Measurements from ENCODE around the gene MRPS9.
A peak's percentile ranks its signal among the peaks of the same experiment; 100 is the strongest.

Gene MRPS9

DNA sequence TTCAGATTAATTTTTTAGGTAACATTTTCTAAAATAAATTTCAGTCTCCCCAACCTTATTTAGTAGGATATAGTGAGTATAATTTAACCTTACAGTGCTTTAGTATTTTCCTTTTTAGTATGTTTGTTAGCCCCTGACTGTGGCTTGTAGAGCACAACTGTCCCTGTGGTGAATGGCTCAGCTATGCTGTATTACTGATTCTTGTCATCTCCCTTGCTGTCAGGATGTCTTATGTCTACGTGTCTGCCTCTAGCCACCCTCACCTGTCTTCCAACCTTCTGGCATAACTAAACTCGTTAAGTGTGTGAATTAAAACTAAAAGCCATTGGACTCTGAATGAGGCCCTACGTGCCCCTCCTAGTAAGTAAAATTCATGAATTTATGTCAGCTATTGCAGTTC is 18.4 kb downstream of the MRPS9 start:
- H3K4me3 ChIP-seq (ENCODE audit: low read depth, low read length), result no peak overlapping the region
- peak overlapping the region; percentile 32; the same call in 1 of the 2 replicates for H3K27ac ChIP-seq (ENCODE audit: low read depth, low read length)
- H3K4me1 ChIP-seq (ENCODE audit: control insufficient read depth, insufficient read depth, low read length), result no peaks in the 10 kb centered on the region
- no peaks in the 10 kb centered on the region; the same call in 1 of the 2 replicates for H3K9me3 ChIP-seq (ENCODE audit: control insufficient read depth, insufficient read depth, low read depth, low read length)
- no peak overlapping the region for H3K9ac ChIP-seq (ENCODE audit: low read length)
- H3K27me3 ChIP-seq (ENCODE audit: control insufficient read depth, insufficient read depth, low read length), result no peaks in the 10 kb centered on the region
- H3K36me3 ChIP-seq (ENCODE audit: control insufficient read depth, insufficient read depth, low read length), result peaks cover 13% of the 10 kb centered on the region

GRCh38 chr2:105057005-105057404 is 19.1 kb downstream of the MRPS9 start:
- Histone ChIP-seq H3K27me3 (ENCODE audit: control insufficient read depth, insufficient read depth, low read length) (no peaks in the 10 kb centered on the region), H3K4me3 (ENCODE audit: low read depth, low read length) (no peak overlapping the region), H3K27ac (ENCODE audit: low read depth, low read length) (no peak overlapping the region), H3K9ac (ENCODE audit: low read length) (no peak overlapping the region), H3K4me1 (ENCODE audit: control insufficient read depth, insufficient read depth, low read length) (no peaks in the 10 kb centered on the region), H3K9me3 (ENCODE audit: control insufficient read depth, insufficient read depth, low read depth, low read length) (no peaks in the 10 kb centered on the region), H3K36me3 (ENCODE audit: control insufficient read depth, insufficient read depth, low read length) (peaks cover 9% of the 10 kb centered on the region)

DNA sequence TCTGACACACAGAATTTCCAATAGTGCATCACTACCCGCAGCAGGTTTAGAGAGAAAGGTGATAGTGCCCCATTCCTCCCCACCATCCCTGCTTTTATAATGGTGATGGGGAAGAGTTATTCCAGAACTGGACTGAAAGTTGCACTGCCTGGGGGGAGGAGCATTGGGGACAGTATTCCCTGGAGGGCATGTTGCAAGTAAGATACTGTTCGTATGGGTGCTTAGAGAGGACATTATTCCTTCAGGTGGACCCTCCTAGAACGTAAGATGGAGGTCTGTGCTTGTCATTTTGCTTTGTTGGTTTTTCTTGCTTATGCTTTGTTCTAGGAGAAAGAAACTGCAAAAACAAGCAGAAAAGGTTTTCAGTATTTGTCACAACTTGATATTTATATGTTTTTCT is 23.7 kb downstream of the MRPS9 start:
- no peak overlapping the region for H3K9ac ChIP-seq (ENCODE audit: low read length)
- H3K27me3 ChIP-seq (ENCODE audit: control insufficient read depth, insufficient read depth, low read length), result no peaks in the 10 kb centered on the region
- no peaks in the 10 kb centered on the region for H3K9me3 ChIP-seq (ENCODE audit: control insufficient read depth, insufficient read depth, low read depth, low read length)
- no peak overlapping the region for H3K27ac ChIP-seq (ENCODE audit: low read depth, low read length)
- peaks cover 5% of the 10 kb centered on the region; the same call in 1 of the 2 replicates for H3K36me3 ChIP-seq (ENCODE audit: control insufficient read depth, insufficient read depth, low read length)
- peaks cover 16% of the 10 kb centered on the region for H3K4me1 ChIP-seq (ENCODE audit: control insufficient read depth, insufficient read depth, low read length)
- H3K4me3 ChIP-seq (ENCODE audit: low read depth, low read length), result no peak overlapping the region

DNA sequence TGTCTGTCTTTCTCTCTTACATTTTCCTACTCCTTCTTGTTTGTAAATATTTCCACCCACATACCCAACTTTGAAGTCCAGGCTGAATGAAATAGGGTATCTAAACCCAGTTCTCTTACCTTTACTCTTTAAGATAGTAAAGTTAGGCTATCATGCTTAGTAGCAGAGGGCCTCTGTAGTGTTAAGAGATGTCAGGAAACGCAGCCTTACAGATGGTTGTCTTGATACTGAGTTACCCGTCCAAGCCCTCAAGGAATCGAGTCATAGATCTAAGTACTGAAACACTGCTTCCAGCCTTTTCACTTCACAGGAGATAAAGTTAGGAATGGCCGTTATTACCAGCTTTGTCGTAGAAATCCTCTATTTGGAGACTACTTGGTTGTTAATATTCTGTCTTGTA is 24.3 kb downstream of the MRPS9 start:
- Histone ChIP-seq H3K4me1 (ENCODE audit: control insufficient read depth, insufficient read depth, low read length) (peaks cover 16% of the 10 kb centered on the region), H3K27me3 (ENCODE audit: control insufficient read depth, insufficient read depth, low read length) (no peaks in the 10 kb centered on the region), H3K9me3 (ENCODE audit: control insufficient read depth, insufficient read depth, low read depth, low read length) (no peaks in the 10 kb centered on the region), H3K36me3 (ENCODE audit: control insufficient read depth, insufficient read depth, low read length) (peaks cover 5% of the 10 kb centered on the region; the same call in 1 of the 2 replicates), H3K9ac (ENCODE audit: low read length) (no peak overlapping the region), H3K4me3 (ENCODE audit: low read depth, low read length) (no peak overlapping the region), H3K27ac (ENCODE audit: low read depth, low read length) (no peak overlapping the region)

DNA sequence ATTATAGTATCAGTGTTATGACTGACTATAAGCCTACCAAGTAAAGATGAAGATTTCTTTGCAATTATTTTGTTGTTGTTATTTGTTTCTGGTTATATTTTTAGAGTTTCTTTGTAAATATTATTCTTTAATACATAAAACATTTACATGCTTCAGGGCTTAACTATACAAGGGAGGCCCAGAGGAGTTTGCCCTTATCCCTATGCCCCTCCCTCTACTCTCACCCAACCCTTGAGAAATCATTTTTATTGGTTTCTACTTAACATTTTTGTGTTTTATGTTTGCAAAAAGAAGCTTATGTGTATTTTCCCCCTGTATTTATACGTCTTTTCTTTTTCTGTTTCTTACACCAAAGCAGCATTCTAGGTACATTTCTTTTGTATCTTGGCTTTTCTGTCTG is 30.5 kb downstream of the MRPS9 start:
- H3K9ac ChIP-seq (ENCODE audit: low read length), result no peak overlapping the region
- peaks cover 29% of the 10 kb centered on the region for H3K4me1 ChIP-seq (ENCODE audit: control insufficient read depth, insufficient read depth, low read length)
- H3K27me3 ChIP-seq (ENCODE audit: control insufficient read depth, insufficient read depth, low read length), result no peaks in the 10 kb centered on the region
- H3K36me3 ChIP-seq (ENCODE audit: control insufficient read depth, insufficient read depth, low read length), result no peaks in the 10 kb centered on the region
- no peaks in the 10 kb centered on the region for H3K9me3 ChIP-seq (ENCODE audit: control insufficient read depth, insufficient read depth, low read depth, low read length)
- H3K4me3 ChIP-seq (ENCODE audit: low read depth, low read length), result no peak overlapping the region
- no peak overlapping the region for H3K27ac ChIP-seq (ENCODE audit: low read depth, low read length)

GRCh38 chr2:105068875-105069274 is 31.0 kb downstream of the MRPS9 start:
- H3K9me3 ChIP-seq (ENCODE audit: control insufficient read depth, insufficient read depth, low read depth, low read length), result no peaks in the 10 kb centered on the region
- H3K27ac ChIP-seq (ENCODE audit: low read depth, low read length), result no peak overlapping the region
- H3K27me3 ChIP-seq (ENCODE audit: control insufficient read depth, insufficient read depth, low read length), result no peaks in the 10 kb centered on the region
- no peak overlapping the region for H3K4me3 ChIP-seq (ENCODE audit: low read depth, low read length)
- no peaks in the 10 kb centered on the region for H3K36me3 ChIP-seq (ENCODE audit: control insufficient read depth, insufficient read depth, low read length)
- no peak overlapping the region for H3K9ac ChIP-seq (ENCODE audit: low read length)
- H3K4me1 ChIP-seq (ENCODE audit: control insufficient read depth, insufficient read depth, low read length), result peaks cover 34% of the 10 kb centered on the region

DNA sequence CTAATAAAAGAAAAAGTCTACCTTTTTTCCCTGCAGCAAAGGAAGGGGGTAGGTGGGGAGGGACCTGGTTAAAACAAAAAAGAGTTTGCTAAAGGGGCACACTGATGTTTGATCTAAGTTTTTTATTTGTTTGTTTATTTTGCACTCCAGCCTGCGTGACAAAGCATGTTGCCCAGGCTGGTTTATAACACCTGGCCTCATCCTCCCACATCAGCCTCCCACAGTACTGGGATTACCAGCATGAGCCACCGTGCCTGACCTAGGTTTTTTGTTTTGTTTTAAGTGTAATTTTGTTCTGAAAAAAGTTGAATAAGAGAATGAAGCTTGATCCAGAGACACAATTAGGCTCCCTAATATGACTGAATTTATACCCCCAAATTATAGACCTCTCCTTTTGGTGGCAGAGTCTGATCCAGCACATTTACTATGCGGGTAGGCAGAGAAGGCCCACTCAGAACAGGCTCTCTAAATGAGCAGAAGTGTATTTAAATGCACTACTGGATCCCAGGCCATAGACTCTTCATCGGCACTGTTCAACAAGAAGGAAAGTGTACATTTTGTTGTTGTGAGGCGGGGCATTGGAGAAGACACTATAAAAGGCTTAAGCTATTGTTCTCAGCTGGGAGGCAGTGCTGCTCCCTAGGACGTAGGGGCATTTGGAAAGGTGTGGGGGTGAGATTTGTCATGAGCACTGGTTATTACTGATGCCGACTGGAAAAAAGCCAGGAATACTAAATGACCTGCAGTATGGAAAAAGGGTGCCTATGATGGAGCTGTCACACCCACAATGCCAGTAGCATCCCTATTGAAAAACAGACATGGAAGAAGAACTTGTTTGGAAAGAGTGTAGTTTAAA is 32.4 kb downstream of the MRPS9 start:
- no peaks in the 10 kb centered on the region; the same call in 1 of the 2 replicates for H3K36me3 ChIP-seq (ENCODE audit: control insufficient read depth, insufficient read depth, low read length)
- no peak overlapping the region for H3K27ac ChIP-seq (ENCODE audit: low read depth, low read length)
- H3K9me3 ChIP-seq (ENCODE audit: control insufficient read depth, insufficient read depth, low read depth, low read length), result no peaks in the 10 kb centered on the region
- H3K9ac ChIP-seq (ENCODE audit: low read length), result no peak overlapping the region
- H3K4me1 ChIP-seq (ENCODE audit: control insufficient read depth, insufficient read depth, low read length), result peaks cover 30% of the 10 kb centered on the region
- no peak overlapping the region for H3K4me3 ChIP-seq (ENCODE audit: low read depth, low read length)
- H3K27me3 ChIP-seq (ENCODE audit: control insufficient read depth, insufficient read depth, low read length), result no peaks in the 10 kb centered on the region

DNA sequence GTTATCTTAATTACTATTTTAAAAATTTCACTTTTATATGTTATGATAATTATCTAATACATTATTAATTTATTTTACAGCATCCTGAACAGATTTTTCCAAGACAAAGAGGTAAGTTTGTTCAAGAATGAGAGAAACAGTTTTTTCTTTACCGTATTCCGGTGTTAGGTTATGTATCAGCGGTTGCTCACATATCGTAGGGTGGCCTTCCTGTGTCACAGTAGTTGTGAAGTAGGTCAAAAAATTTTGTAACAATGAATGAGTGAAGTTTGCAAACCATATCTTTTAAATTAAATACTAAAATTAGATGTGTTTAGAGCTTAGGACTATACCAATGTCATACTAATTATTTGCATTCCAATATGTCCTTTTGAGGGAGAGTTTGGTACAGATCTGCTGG is 33.5 kb downstream of the MRPS9 start:
- no peak overlapping the region for H3K9ac ChIP-seq (ENCODE audit: low read length)
- no peaks in the 10 kb centered on the region; the same call in 1 of the 2 replicates for H3K36me3 ChIP-seq (ENCODE audit: control insufficient read depth, insufficient read depth, low read length)
- peaks cover 22% of the 10 kb centered on the region for H3K4me1 ChIP-seq (ENCODE audit: control insufficient read depth, insufficient read depth, low read length)
- no peaks in the 10 kb centered on the region for H3K9me3 ChIP-seq (ENCODE audit: control insufficient read depth, insufficient read depth, low read depth, low read length)
- no peaks in the 10 kb centered on the region for H3K27me3 ChIP-seq (ENCODE audit: control insufficient read depth, insufficient read depth, low read length)
- no peak overlapping the region for H3K4me3 ChIP-seq (ENCODE audit: low read depth, low read length)
- no peak overlapping the region for H3K27ac ChIP-seq (ENCODE audit: low read depth, low read length)

GRCh38 chr2:105072039-105072438 is 34.2 kb downstream of the MRPS9 start:
- Histone ChIP-seq H3K4me1 (ENCODE audit: control insufficient read depth, insufficient read depth, low read length) (peaks cover 22% of the 10 kb centered on the region), H3K27me3 (ENCODE audit: control insufficient read depth, insufficient read depth, low read length) (no peaks in the 10 kb centered on the region), H3K36me3 (ENCODE audit: control insufficient read depth, insufficient read depth, low read length) (no peaks in the 10 kb centered on the region; the same call in 1 of the 2 replicates), H3K9me3 (ENCODE audit: control insufficient read depth, insufficient read depth, low read depth, low read length) (no peaks in the 10 kb centered on the region), H3K27ac (ENCODE audit: low read depth, low read length) (no peak overlapping the region), H3K9ac (ENCODE audit: low read length) (no peak overlapping the region), H3K4me3 (ENCODE audit: low read depth, low read length) (no peak overlapping the region)

- Histone ChIP-seq H3K27ac (ENCODE audit: low read depth, low read length) (0 out of 2 replicates have a peak overlapping the region, but pooled peaks have one; percentile 31), H3K9me3 (ENCODE audit: control insufficient read depth, insufficient read depth, low read depth, low read length) (no peaks in the 10 kb centered on the region), H3K36me3 (ENCODE audit: control insufficient read depth, insufficient read depth, low read length) (no peaks in the 10 kb centered on the region; the same call in 1 of the 2 replicates), H3K4me3 (ENCODE audit: low read depth, low read length) (no peak overlapping the region), H3K9ac (ENCODE audit: low read length) (no peak overlapping the region), H3K27me3 (ENCODE audit: control insufficient read depth, insufficient read depth, low read length) (no peaks in the 10 kb centered on the region), H3K4me1 (ENCODE audit: control insufficient read depth, insufficient read depth, low read length) (peaks cover 27% of the 10 kb centered on the region)
Observed at GRCh38 chr2:105073591-105073990, 35.7 kb downstream of the MRPS9 start.

GRCh38 chr2:105076121-105076520 is 38.3 kb downstream of the MRPS9 start:
- no peaks in the 10 kb centered on the region for H3K9me3 ChIP-seq (ENCODE audit: control insufficient read depth, insufficient read depth, low read depth, low read length)
- no peak overlapping the region for H3K9ac ChIP-seq (ENCODE audit: low read length)
- no peak overlapping the region for H3K4me3 ChIP-seq (ENCODE audit: low read depth, low read length)
- H3K4me1 ChIP-seq (ENCODE audit: control insufficient read depth, insufficient read depth, low read length), result peaks cover 41% of the 10 kb centered on the region
- no peaks in the 10 kb centered on the region; the same call in 1 of the 2 replicates for H3K36me3 ChIP-seq (ENCODE audit: control insufficient read depth, insufficient read depth, low read length)
- no peaks in the 10 kb centered on the region for H3K27me3 ChIP-seq (ENCODE audit: control insufficient read depth, insufficient read depth, low read length)
- no peak overlapping the region for H3K27ac ChIP-seq (ENCODE audit: low read depth, low read length)
